Measurements from ENCODE around the gene RAI2. TPM values are rescaled to one million over a fixed set of nuclear protein-coding genes. Genes with fewer than 3 reads are reported as not detected.

The RAI2 gene
- total RNA-seq, 2 donors from 2014 or later: 4.9 to 8.6 TPM

GRCh38 chrX:17768997-17769396, 92.1 kb downstream of the RAI2 start:
- Histone ChIP-seq H3K36me3 (replicated peaks in 1 of 2; ENCODE audit: insufficient read depth in 1 of 2, low read depth in 2 of 2) (no peaks in the 10 kb centered on the region), H3K27me3 (no peaks in the 10 kb centered on the region), H3K27ac (no peak overlapping the region), H3K4me1 (no peaks in the 10 kb centered on the region), H3K4me3 (no peak overlapping the region), H3K9me3 (no peaks in the 10 kb centered on the region)
- no peak for TF ChIP-seq POLR2A (IDR thresholded peaks at IDR 0.05)
- no peak for TF ChIP-seq CTCF (IDR thresholded peaks at IDR 0.05)
- intact Hi-C loops (cut with DNase I): no loop called here
- WGBS, 2 donors: 38 to 60% methylated on average over 2 to 5 of the region's 5 CpGs
- DNase-seq (no peak), ATAC-seq (no peak)

DNA sequence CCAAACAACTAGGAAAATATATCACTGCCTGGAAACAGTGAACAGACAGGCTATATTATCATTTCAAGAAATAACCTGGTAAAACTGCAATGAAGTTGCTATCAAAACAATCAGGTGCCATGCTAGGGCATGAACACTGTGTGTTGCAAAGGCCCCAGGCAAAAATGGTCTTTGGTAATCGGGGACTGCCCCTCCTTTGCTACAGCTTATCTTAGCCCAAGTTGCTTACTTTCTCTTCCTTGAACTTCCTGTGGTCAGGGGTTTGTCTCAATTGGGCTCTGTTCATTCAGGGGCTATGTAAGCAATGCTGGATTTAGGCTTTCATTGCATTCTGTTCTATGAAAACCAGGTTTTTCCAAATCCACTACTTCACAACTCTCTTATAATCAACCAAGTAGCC, 93.4 kb downstream of the RAI2 start:
- intact Hi-C loops (cut with DNase I): no loop called here
- no peak overlapping the region for H3K27ac ChIP-seq
- H3K27me3 ChIP-seq: no peaks in the 10 kb centered on the region
- H3K9me3 ChIP-seq: no peaks in the 10 kb centered on the region
- 17 to 22% methylated on average over 1 of the region's 1 CpG for WGBS, 2 donors
- ATAC-seq (no peak), DNase-seq (no peak)
- TF ChIP-seq POLR2A (IDR thresholded peaks at IDR 0.05) (no peak), CTCF (IDR thresholded peaks at IDR 0.05) (no peak)
- H3K4me3 ChIP-seq: no peak overlapping the region
- H3K4me1 ChIP-seq: no peaks in the 10 kb centered on the region
- no peaks in the 10 kb centered on the region for H3K36me3 ChIP-seq (replicated peaks in 1 of 2; ENCODE audit: insufficient read depth in 1 of 2, low read depth in 2 of 2)

GRCh38 chrX:17759990-17760389, 101.1 kb downstream of the RAI2 start:
- H3K36me3 ChIP-seq (replicated peaks in 1 of 2; ENCODE audit: insufficient read depth in 1 of 2, low read depth in 2 of 2): no peaks in the 10 kb centered on the region
- no peaks in the 10 kb centered on the region for H3K9me3 ChIP-seq
- DNase-seq (no peak), ATAC-seq (no peak)
- WGBS, 2 donors: 71 to 83% methylated on average over 1 of the region's 1 CpG
- no peaks in the 10 kb centered on the region for H3K27me3 ChIP-seq
- intact Hi-C loops (cut with DNase I): no loop called here
- no peak overlapping the region for H3K4me3 ChIP-seq
- no peaks in the 10 kb centered on the region for H3K4me1 ChIP-seq
- no peak overlapping the region for H3K27ac ChIP-seq
- TF ChIP-seq POLR2A (IDR thresholded peaks at IDR 0.05) (no peak), CTCF (IDR thresholded peaks at IDR 0.05) (no peak)

GRCh38 chrX:17758382-17758781, 102.7 kb downstream of the RAI2 start:
- intact Hi-C loops (cut with DNase I): no loop called here
- 71 to 75% methylated on average over 2 of the region's 2 CpGs for WGBS, 2 donors
- Histone ChIP-seq H3K36me3 (replicated peaks in 1 of 2; ENCODE audit: insufficient read depth in 1 of 2, low read depth in 2 of 2) (no peaks in the 10 kb centered on the region), H3K27me3 (no peaks in the 10 kb centered on the region), H3K9me3 (no peaks in the 10 kb centered on the region), H3K4me3 (no peak overlapping the region), H3K27ac (no peak overlapping the region), H3K4me1 (no peaks in the 10 kb centered on the region)
- DNase-seq (no peak), ATAC-seq (no peak)
- TF ChIP-seq POLR2A (IDR thresholded peaks at IDR 0.05) (no peak), CTCF (IDR thresholded peaks at IDR 0.05) (no peak)

DNA sequence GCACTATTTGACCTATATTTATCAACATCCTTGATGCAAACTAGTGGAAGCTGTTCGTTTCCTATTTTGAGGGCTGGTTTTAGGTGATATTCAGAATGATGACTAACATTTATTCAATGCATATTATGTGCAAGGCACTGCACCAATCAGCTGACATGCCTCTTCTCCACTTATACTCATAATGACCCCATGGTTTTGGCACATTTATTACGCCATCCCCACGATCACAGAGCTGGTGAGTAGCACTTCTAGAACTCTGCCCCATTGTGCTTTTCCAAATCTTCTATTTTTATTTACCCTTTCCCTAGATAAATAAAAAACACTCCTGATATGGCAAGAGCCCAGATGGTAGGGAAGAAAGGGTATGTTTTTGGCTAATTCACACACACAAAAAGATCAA, 110.7 kb downstream of the RAI2 start:
- intact Hi-C loops (cut with DNase I): no loop called here
- Histone ChIP-seq H3K4me3 (no peak overlapping the region), H3K4me1 (no peaks in the 10 kb centered on the region), H3K36me3 (replicated peaks in 1 of 2; ENCODE audit: insufficient read depth in 1 of 2, low read depth in 2 of 2) (peaks cover 0 to 2% of the 10 kb centered on the region in 2 donors), H3K27ac (no peak overlapping the region), H3K27me3 (no peaks in the 10 kb centered on the region), H3K9me3 (no peaks in the 10 kb centered on the region)
- ATAC-seq (no peak), DNase-seq (no peak)
- no peak for TF ChIP-seq POLR2A (IDR thresholded peaks at IDR 0.05)
- no peak for TF ChIP-seq CTCF (IDR thresholded peaks at IDR 0.05)
- 65 to 86% methylated on average over 3 of the region's 3 CpGs for WGBS, 2 donors

Other genes with a start within 250 kb of the RAI2 start
- 10 to 100 TPM in 1 of 2 donors, 1 to 10 TPM in 1; 9.3 to 11.2 TPM for gene SCML1, start 123.8 kb downstream of the RAI2 start, total RNA-seq